GM12891 (cell line): ENCODE data around the gene CSMD2.

Experiments used
- DNase-seq: peaks from one replicate; pipeline ENCODE4 v3.0.0; 2011; ENCODE audit warnings: low spot score; ENCODE audit not compliant: insufficient read length
- FAIRE-seq: peaks from 2 replicates; lab custom pipeline; 2011; peaks lifted over from hg19 to GRCh38; lab: Jason Lieb, UNC
- PAX5 ChIP-seq: IDR thresholded peaks from 2 replicates; pipeline ENCODE4 v1.6.1; 2011; ENCODE audit warnings: low read length, moderate library complexity, mild to moderate bottlenecking; ENCODE audit not compliant: insufficient read depth, severe bottlenecking
- POLR2A ChIP-seq: IDR thresholded peaks from 2 replicates; pipeline ENCODE4 v1.6.1; 2011; ENCODE audit warnings: low read depth, low read length, control low read depth
- POLR2AphosphoS5 ChIP-seq: IDR thresholded peaks from 2 replicates; pipeline ENCODE4 v1.6.1; 2011; ENCODE audit warnings: low read depth, low read length, control low read depth
- POU2F2 ChIP-seq: IDR thresholded peaks from 2 replicates; pipeline ENCODE4 v1.6.1; 2011; ENCODE audit warnings: low read depth, mild to moderate bottlenecking, control low read depth, low read length, moderate library complexity
- SPI1 ChIP-seq: IDR thresholded peaks from 2 replicates; pipeline ENCODE4 v1.6.1; 2011; ENCODE audit warnings: low read depth, low read length, control low read depth
- TAF1 ChIP-seq: IDR thresholded peaks from 2 replicates; pipeline ENCODE4 v1.6.1; 2011; ENCODE audit warnings: low read depth, low read length, control low read depth

The CSMD2 gene

DNA sequence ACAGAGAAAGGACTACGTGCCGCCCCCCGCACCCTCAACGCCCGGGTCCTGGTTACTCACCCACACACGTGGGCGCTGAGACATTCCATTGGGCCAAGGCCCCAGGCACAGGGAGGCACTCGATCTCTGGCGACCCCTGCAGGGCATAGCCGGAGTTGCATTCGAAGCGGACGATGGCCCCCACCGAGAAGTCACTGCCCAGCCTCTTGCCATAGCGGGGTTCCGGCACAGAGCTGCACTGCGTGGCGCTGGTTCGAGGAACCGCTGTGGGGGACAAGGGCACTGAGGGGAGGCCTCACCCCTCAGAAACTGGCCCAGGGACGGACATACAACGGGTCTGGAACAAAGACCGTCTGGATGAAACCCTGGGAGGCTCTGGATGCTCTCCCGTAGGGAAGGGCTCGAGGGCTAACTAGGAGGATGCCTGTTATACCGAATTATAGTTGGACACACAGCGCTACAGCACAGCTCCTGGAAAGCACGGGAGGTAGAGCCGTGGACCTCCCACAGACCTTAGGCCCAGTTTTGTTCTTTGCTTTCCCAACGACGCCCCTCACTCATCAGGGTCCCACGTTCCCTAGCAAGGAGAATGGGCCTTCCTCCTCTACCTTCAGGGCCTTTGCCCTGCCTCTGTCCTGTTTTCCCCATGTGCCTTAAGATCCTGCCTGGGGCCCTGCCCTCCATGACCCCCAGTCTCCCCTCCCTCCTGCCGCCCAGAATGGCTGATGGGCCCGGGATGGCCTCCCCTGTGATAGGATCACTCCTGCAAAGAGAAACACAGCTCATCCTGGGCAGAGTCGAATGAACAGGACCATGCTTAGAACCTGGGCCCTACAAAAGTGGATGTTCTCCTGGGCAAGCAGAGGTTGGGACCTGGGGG lies 539.8 kb downstream of the CSMD2 start:
- no peak for FAIRE-seq
- peak; percentile 43 for DNase-seq
- TF ChIP-seq SPI1, result no peak
- no peak for TF ChIP-seq POLR2A
- TF ChIP-seq PAX5, result no peak
- no peak for TF ChIP-seq POU2F2
- TF ChIP-seq TAF1, result no peak
- TF ChIP-seq POLR2AphosphoS5, result no peak

DNA sequence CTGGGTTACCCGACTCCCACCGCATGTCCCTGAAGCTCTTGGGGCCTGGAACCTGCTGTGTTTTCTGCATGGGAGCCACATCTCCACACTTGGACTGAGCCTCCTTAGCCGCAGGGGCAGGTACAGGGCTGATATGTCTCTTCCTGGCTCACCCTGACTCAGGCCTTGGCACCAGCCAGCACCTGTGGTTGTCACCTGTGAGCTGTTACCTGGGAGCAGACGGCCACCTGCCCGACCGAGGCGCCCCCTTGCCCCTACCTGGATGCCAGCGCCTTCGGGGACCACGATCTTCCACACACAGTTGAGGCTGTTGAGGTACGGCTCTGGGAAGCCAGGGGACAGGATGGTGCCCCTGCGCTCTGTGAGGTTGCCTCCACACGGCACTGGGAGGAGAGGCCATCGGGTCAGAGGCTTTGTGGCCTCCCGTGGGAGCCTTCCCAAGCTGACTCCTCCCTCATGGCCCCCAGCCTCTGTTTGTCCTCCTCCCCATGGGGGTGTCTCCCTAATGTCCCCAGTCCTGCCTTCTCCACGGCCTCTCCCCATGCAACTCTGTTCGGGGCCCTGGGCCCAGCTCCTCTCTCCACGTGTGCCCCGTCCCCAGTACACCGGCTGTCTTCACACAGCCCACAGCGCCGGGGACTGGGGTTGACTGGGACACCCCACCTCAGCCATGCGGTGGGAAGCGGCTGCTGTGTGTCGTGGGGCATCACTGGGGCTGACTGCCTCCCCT lies 540.6 kb downstream of the CSMD2 start:
- FAIRE-seq, result no peak
- DNase-seq, result no peak
- TF ChIP-seq POLR2A (no peak), PAX5 (no peak), POLR2AphosphoS5 (no peak), TAF1 (no peak), SPI1 (no peak), POU2F2 (no peak)

DNA sequence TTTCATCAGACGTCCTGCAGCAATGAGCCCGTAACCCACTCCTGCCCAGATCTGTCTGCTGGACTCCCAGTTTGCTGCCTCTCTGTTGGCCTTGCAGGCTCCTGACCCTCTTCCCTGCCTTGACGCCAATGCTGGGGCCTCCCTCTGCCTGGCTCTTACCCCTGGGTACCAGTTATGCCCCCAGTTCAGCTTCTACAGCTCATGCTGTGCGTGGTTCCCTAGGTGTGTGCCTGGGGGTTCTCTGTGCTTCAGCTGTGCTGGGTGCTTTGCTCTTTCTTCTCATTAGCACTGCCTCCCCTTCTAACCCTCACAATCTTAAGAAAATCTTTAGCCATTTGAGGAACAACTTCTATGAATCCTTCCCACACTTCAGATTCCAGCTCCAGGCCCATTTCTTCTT lies 541.2 kb downstream of the CSMD2 start:
- TF ChIP-seq PAX5, result no peak
- TF ChIP-seq POU2F2, result no peak
- TF ChIP-seq SPI1, result no peak
- no peak for TF ChIP-seq TAF1
- no peak for TF ChIP-seq POLR2AphosphoS5
- TF ChIP-seq POLR2A, result no peak
- FAIRE-seq (no peak), DNase-seq (no peak)

DNA sequence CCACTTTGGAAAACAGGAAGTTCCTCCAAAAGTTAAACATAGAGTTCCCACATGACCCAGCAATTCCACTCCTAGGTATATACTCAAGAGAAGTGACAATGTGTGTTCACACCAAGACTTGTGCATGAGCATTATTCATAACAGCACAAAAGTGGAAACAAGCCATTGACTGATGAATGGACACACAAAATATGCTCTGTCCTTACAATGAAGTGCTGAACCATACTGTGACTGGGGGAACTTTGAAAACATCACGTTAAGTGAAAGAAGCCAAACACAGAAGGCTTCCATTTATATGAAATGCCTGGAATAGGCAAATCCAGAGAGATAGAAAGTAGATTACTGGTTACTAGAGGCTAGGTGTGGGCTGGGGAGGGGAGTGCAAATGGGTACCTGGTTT lies 542.3 kb downstream of the CSMD2 start:
- FAIRE-seq, result no peak
- DNase-seq, result no peak
- TF ChIP-seq SPI1, result no peak
- TF ChIP-seq PAX5, result no peak
- TF ChIP-seq POU2F2, result no peak
- no peak for TF ChIP-seq TAF1
- no peak for TF ChIP-seq POLR2A
- no peak for TF ChIP-seq POLR2AphosphoS5

DNA sequence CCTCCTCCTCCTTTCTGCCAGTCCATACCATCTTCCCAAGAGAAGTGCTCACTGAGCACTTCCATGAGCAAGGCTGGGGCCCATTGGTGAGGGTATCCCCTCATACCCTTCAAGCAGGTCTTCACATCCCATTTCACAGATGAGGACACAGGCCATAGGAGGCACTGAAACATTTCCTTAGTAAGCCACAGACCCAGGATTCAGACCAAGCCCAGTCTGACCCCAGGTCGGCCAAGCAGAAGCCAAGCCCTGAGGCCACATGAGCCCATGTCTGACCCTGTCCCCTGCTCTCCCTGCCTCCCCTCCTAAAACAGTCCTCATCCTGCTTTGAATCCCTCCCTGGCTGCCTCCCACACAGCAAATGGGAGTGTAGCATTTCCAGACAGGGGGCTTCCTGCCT lies 546.4 kb downstream of the CSMD2 start:
- TF ChIP-seq SPI1 (no peak), PAX5 (no peak), POLR2AphosphoS5 (no peak), POU2F2 (no peak)
- FAIRE-seq (no peak), DNase-seq (no peak)

DNA sequence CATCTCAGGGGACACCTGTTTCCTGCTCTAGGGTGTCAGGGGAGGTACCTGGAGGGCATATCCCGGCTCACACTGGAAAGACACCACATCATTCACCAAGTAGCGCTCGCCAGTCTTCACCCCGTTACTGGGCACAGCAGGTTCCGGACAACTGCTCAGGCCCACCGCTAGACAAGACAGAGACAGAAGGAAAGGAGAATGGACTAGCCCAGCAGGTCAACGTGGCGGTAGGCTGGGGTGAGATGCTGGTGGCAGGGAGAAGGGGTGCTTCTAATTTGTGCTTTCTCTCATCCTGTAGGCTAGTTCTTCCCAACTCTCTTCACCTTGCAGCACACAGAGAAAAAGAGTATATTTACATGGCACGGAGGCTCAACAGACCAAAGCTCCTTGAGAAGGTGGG lies 547.6 kb downstream of the CSMD2 start:
- no peak for TF ChIP-seq POLR2AphosphoS5
- TF ChIP-seq PAX5, result no peak
- TF ChIP-seq POU2F2, result no peak
- no peak for TF ChIP-seq TAF1
- TF ChIP-seq POLR2A, result no peak
- TF ChIP-seq SPI1, result no peak
- FAIRE-seq, result no peak
- no peak for DNase-seq

DNA sequence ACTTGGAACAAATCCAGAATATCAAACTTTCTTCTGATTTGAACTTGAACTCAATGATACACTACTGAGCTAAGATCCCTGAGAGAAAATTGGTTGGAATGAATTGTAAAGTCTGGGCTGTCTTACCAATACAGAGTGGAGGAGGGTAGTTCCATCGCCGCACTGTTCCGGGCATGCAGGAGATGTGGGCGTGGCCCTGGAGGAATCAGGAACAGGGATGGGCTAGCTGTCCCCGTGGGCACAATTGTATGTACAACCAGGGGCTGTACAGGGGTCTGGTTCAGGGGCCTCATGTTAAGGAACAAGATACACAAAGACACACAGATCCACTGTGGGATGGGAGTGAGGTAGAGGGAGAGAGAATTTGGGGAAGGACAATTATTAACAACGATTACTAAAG lies 548.2 kb downstream of the CSMD2 start:
- FAIRE-seq, result no peak
- TF ChIP-seq TAF1 (no peak), POLR2A (no peak), PAX5 (no peak), POU2F2 (no peak), POLR2AphosphoS5 (no peak), SPI1 (no peak)
- no peak for DNase-seq

DNA sequence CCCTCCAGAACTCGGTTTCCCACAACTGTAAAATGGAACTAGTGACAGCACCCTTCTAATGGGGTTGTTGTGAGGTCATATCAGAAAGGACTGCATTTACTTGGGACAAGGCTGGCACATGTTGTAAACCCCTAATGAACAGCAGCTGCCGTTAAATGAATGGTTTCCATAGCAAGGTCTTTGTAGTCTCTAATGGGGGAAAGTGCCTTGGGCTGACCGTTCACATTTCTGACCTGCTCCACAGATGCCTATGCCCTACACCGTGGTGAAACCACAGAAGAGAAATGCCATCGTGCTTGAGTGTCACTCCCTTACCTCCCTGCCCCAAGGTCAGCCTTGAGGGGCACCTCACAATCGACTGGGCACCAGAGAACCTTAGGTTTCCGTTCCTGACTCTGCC lies 549.5 kb downstream of the CSMD2 start:
- DNase-seq, result no peak
- TF ChIP-seq SPI1 (no peak), PAX5 (no peak), TAF1 (no peak), POLR2A (no peak)
- no peak for FAIRE-seq

DNA sequence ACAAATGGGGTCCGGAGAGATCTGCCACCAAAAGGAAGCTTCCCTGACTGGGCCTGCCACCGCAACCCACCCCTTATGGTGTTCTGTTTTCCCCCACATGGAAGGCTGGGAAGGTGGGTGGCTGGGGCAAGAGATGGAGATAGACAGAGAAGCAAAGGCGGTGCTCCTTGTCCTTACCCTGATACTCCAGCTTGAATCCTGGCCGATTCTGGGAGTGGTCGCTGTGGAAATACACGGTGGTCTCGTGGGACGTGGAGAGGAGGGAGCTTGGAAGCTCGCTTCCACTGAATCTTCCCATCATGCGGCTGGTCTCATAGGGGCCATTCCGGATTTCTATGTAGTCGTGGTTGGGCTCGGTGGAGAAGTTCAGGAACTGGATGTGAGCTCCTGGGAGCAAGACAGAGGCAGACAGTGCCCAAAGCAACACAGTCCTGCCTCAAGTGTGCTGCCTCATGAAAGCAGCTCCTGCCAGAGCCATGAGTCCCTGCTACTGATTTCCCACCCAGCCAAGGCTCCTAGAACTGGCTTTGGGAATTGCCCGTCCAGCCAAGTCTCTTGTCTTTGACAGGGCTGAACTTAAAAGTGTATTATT lies 554.1 kb downstream of the CSMD2 start:
- no peak for FAIRE-seq
- DNase-seq, result no peak
- TF ChIP-seq POU2F2 (no peak), SPI1 (no peak), PAX5 (no peak), POLR2A (no peak), TAF1 (no peak), POLR2AphosphoS5 (no peak)

DNA sequence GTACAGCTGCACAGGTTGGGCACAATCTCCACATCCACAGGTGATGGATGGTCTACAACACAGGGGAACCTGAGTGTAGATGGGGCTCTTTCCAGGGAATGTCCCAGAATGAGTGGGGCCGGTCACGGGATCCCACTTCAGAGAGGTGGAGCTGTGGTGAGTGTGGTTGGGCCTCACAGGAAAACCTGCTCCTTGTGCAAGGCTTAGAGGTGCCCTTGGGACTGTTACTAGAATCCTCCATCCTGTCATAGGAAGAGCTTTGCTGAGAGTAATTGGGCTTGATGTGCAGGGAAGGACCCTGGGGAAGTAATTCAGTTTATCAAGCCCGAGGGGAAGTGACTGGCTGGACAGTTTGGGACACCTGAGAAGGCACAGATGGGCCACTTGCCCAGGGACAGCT lies 554.6 kb downstream of the CSMD2 start:
- no peak for DNase-seq
- TF ChIP-seq POLR2AphosphoS5, result no peak
- no peak for TF ChIP-seq POLR2A
- no peak for TF ChIP-seq SPI1
- no peak for TF ChIP-seq POU2F2
- no peak for TF ChIP-seq PAX5
- no peak for TF ChIP-seq TAF1
- no peak for FAIRE-seq

DNA sequence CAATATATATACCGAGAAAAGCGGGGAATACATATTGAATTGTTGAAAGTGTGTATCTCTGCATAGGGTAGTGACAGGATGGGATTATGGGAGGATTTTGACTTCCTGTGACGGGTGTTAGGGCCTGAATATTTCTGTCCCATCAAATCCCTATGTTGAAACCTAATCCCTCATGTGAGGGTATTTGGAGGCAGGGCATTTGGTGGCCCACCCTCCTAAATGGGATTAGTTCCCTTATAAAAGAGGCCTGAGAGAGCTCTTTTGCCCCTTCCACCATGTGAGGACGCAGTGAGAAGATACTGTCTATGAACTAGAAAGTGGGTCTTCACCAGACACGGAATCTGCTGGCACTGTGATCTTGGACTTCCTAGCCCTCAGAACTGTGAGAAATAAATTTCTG lies 555.3 kb downstream of the CSMD2 start:
- DNase-seq (no peak), FAIRE-seq (no peak)
- TF ChIP-seq PAX5 (no peak), POLR2AphosphoS5 (no peak)
